DLD1 (cell line): ENCODE data around the gene CRYBG1.
"Not testable (repeated sequence)": the region's sequence is repeated elsewhere in the genome, so short reads cannot be mapped to it uniquely, and the experiment has no call there.

Experiments
- in situ Hi-C: cut with HindIII; loops from 2 replicates; pipeline ENCODE4 v1.10.0; 2017; ENCODE audit warnings: low sequenced_read_pairs

Gene CRYBG1

DNA sequence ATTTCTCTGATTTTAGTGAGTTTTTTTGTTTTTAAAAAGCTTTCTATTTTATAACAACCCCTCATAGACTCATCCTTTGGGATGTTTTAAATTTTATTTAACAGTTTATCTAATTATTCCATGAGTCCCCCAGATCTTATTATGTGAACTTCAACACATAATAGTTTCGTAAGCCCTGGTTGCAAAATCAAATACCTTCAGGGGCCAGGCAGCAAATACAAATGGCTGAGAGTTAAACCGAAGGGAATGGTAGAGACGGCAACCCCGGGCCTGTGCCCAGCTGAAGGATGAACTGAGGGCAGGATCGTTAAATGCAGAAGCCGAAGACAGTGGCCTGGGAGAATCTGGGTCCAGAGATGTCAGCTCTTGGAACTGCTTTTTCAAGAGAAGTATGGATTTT, 180.4 kb downstream of the CRYBG1 start:
- in situ Hi-C loops, result no loop called here

DNA sequence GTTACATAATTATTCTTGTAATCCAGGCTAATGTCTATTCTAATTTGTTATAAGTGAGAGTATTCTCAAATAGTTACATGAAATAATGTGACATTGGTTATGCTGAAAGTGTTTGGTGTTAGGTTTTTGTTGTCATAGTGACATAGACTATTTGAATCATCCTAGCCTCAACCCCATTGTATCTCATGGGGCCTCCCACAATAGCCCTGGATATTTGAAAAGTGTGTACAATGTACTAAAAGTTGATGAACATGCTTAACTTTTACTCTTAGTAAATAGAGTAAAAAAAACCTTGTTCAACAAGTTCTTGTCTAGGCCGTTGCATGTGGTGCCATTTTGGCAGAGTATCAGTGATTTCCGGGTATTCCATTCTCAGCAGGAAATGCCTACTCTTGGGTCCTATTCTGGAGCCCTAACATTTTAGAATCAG, 185.8 kb downstream of the CRYBG1 start:
- in situ Hi-C loops, result no loop called here

DNA sequence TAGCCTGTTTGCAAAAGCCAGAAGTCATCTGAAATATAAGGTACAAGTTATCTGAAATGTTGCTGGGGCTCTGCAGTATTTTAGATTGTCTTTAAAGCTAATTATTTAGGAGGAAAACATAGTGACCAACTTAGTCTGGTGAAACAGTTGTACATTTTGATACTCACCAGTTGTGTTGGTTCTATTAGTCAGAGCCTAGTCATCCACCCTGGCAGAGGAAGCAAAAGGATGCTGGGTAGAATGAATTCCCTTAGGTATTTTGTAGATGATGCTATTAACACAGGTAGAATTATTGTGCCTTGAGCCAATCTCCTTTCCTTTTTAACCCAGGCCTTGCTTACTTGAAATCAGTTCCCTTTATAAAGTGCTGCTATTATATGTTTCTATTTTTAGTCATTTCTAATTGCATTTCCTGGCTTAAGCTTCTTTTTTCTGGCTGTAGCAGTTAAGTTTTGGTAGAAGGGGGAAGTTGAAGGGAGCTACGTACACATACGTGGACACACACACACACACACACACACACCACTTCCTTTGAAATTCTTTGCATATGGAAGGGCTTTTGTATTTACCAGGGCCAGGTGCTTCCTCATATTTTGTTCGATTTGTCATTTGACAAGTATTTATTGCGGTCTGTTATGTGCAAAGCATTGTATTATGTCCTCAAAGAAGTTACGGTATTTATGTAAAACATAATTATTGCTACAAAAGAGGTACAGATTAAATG, 186.3 kb downstream of the CRYBG1 start:
- in situ Hi-C loops, result no loop called here

DNA sequence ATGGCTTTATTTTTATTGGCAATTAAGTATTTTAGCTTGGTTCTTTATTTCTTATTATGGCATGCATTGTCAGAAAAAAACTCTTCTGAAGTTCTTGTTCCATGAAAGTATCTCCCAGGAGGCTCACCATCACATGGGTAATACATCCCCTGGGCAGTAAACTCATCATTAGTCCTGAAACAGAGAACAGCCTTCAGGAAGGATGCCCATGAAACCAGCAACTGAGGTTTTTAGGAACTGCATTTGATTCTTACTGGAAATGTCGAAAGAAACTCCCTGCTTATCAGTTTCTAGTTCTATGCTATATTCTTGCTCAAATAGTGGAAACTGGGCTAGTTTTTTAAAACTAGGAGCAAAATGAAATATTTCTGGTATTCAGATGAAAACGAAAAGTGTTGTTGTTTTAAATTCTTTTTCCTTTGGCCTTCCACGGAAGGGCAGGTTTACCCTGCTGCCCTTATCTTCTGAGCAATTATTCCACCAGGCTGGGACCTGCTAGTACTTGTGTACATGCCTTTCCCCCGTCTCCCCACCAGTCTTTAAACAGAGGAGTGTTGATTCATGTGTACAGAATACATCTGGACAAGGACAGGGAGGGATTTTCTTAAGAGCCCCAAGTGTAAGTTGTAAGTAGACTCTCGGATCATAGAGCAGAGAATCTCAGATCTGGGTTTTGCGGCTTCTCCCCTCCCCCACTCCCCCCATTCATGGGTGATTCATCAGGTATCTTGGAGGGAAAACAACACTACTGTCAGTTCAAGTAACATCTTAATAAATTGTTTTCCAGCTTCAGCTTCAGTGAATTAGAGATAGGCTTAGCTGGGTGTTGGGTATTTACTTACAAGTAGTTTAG, 187.3 kb downstream of the CRYBG1 start:
- in situ Hi-C loops, result no loop called here

DNA sequence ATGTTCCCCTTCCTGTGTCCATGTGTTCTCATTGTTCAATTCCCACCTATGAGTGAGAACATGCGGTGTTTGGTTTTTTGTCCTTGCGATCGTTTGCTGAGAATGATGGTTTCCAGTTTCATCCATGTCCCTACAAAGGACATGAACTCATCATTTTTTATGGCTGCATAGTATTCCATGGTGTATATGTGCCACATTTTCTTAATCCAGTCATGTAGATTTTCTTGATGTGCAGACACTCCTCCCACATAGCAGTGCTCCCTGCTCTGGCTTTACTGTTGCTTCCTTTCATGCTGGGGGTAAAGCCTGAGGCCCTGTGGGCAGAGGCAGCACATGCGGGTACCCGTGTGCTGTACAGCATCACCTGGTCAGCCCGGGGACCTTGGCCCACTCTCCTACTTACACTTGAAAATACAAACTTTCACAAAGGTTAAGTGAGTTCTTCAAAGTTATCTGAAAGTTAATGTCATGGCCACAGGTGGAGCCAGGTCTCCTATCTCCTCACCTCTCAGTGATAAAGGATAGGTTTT, 188.5 kb downstream of the CRYBG1 start:
- in situ Hi-C loops, result not testable (repeated sequence)

DNA sequence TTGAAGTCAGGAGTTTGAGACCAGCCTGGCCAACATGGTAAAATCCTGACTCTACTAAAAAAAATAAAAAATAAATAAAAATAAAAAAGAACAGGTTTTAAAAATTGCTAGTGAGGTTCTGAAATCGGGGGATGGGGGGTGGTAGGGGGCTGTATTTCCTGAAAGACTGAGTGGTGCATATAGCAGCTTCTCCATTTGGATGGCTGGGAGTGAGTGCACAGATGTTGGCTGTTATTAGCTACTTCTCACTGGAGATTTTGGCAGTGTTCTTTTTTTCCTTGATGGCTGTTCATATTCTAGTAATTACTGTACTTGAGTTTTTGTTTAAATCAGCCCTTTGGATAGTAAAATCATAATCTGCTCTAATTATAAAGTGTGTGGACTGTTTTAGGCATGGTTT, 189.0 kb downstream of the CRYBG1 start:
- in situ Hi-C loops, result no loop called here

DNA sequence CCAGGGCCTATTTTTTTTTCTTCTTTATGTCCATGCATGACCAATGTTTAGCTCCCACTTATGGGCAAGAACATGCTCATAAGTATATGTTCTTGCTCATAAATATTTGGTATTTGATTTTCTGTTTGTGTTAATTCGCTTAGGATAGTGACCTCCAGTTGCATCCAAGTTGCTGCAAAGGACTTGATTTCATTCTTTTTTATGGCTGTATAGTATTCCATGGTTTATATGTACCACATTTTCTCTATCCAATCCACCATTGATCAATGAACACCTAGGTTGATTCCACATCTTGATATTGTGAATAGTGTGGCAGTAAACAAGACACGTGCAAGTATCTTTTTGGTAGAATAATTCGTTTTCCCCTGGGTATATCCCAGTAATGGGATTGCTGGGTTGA, 190.6 kb downstream of the CRYBG1 start:
- in situ Hi-C loops, result loop anchor here (25.0 kb wide), 1 partner anchor 114 kb away; no protein-coding TSS in a partner anchor

DNA sequence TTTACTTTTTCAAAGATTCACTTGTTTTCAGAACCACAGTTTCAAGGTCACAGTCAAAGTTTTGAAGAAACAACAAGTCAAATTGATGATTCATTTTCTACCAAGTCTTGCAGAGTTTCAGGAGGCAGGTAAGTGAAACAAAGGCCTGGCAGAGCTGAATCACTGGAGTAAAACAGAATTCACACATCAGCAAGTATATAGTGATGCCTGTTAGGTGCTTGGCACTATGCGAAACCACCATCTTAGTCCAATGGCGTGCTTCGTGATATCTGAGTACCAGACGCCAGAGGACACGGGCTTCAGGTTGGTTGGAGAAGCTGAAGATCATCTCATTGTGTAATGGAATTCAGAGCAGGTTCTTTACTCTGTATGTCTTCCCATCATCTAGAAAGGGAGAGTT, 192.9 kb downstream of the CRYBG1 start:
- in situ Hi-C loops, result loop anchor here (25.0 kb wide), 1 partner anchor 116 kb away; no protein-coding TSS in a partner anchor

DNA sequence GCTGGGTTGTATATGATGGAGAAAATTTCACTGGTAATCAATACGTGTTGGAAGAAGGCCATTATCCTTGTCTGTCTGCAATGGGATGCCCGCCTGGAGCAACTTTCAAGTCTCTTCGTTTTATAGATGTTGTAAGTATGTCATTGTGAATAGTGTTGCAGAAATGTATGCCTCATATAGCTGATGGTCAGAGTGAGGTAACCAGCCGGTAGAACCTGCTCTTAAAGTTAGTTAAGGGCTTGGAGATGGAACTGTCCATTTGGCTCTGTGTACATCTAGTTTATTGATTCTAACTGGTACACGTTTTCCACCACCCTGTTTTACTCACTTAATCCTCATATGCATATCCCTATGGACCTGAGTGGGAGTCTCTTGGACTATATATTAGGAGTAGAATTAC, 195.2 kb downstream of the CRYBG1 start:
- in situ Hi-C loops, result loop anchor here (25.0 kb wide), 1 partner anchor 118 kb away; no protein-coding TSS in a partner anchor

DNA sequence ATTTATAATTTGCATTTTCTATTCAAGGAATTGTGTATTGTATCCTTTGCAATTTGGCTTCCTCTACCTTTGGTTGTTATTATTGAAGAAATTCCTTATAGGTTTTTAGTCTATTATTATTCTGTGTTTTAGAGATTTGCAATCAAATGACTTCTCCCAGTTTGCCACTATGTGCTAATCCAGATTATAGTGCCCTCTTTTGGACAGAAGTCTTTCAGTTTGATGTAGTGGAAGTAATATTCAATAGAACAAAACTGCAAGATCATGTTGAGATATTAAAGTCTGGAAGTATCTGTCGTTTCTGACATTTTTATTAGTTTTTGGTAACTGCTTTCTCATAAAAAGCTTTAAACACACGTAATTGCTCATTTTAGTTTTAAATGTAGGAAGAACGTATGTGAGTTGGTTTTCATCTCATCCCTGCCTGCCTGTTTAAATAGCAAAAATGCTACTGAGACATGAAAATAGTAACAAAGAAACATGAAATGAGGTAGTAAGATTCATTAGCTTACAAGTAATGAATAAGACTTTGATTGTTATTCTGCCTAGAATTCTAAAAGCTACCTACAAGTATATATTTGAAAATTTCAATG, 195.9 kb downstream of the CRYBG1 start:
- in situ Hi-C loops, result loop anchor here (25.0 kb wide), 1 partner anchor 119 kb away; no protein-coding TSS in a partner anchor

DNA sequence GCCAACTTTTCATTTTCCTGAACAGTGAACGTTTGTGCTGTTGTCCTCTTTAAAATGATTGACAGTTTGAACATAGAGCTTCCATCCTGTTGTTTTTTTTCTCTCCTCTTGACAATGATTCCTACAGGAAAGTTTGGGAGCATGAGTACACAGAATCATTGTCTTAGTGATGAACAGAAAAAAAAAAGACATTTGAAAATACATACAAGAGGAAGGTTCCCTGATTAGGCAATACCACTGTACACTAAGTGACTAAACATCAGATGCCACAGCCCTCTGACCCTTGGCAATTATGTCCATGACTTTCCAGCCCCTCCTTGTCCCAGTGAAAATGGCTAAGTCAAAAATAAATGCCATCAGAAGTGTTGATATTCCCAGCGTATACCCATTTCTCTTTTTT, 197.3 kb downstream of the CRYBG1 start:
- in situ Hi-C loops, result loop anchor here (25.0 kb wide), 1 partner anchor 121 kb away; no protein-coding TSS in a partner anchor

DNA sequence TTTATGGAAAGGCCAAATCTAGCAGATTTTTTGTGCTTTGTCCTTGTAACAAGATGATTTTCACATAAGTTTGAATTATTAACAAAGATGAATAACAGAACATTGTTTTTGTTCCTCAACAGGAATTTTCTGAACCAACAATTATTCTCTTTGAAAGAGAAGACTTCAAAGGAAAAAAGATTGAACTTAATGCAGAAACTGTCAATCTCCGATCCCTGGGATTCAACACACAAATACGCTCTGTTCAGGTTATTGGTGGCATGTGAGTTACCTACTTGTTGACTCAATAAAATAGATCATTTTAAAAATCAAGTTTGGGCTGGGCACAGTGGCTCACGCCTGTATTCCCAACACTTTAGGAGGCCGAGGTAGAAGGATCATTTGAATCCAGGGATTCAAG, 197.8 kb downstream of the CRYBG1 start:
- in situ Hi-C loops, result loop anchor here (25.0 kb wide), 1 partner anchor 121 kb away; no protein-coding TSS in a partner anchor

DNA sequence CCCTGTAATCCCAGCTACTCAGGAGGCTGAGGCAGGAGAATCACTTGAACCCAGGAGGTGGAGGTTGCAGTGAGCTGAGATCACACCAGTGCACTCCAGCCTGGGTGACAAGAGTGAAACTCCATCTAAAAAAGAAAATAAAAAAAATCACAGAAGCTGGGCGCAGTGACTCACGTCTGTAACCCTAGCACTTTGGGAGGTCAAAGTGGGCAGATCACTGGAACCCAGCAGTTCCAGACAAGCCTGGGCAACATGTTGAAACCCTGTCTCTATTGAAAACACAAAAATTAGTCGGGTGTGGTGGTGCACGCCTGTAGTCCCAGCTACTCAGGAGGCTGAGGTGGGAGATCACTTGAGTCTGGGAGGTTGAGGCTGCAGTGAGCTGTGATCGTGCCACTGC, 199.1 kb downstream of the CRYBG1 start:
- in situ Hi-C loops, result loop anchor here (25.0 kb wide), 1 partner anchor 122 kb away; no protein-coding TSS in a partner anchor

DNA sequence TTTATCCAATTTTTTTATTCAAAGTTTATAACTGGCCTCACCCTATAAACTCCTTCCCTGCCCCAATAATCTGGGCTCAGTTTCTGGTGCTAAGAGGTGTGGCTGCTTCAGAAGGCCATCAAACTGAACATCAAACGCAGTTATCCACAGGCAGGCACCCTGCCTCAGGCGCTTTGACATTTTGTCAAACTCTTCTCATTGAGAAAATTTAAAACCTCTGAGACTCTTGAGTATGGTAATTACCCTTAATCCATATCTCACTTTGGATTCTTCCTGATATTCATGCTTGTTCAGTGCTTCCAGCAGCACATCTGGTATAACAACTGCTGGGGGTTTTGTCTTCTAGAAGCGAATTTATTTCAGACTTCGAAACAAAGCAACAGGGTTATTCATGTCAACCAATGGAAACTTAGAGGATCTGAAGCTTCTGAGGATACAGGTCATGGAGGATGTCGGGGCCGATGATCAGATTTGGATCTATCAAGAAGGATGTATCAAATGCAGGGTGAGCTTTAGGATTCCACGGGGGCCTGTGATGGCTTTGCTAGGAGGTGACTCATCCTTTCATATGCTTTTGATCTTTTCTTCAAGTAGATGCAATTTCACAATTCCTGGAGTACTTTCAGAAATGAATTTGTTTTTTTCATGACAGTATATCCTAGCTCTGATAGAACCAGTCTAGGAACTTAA, 200.6 kb downstream of the CRYBG1 start:
- in situ Hi-C loops, result loop anchor here (25.0 kb wide), 1 partner anchor 124 kb away; no protein-coding TSS in a partner anchor

DNA sequence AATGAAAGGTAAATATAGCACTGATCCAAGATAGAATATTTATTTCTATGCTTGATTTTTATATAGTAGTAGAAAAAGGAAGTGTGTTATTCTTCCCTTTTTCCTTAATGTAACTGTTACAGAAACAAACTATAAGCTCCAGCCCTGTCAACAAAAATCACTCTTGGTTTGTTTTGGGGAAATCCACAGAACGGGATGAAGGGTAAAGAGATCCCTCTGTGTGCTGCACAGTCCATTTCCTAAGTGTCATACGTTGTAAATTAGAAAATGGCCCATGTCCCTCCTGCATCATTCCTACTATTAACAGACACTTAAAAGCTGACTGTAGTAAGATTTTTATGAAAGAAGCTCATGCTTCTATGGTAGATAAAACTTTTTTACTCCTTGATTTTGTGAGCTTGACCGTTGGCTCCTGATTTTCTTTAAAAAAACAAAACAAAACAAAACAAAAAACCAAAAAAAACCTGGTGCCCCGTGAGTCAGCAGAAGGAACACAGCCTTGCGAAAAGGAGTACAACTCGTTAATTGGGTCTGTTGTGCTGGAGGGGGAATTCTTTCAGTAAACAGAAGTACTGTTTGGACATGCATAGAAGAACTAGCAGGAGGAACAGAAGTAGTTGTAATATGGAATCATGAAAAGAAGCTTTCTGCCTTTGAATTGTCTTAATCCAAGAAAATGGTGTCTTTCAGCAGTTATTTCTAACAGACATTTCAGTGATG, 201.3 kb downstream of the CRYBG1 start:
- in situ Hi-C loops, result loop anchor here (25.0 kb wide), 1 partner anchor 125 kb away; no protein-coding TSS in a partner anchor

DNA sequence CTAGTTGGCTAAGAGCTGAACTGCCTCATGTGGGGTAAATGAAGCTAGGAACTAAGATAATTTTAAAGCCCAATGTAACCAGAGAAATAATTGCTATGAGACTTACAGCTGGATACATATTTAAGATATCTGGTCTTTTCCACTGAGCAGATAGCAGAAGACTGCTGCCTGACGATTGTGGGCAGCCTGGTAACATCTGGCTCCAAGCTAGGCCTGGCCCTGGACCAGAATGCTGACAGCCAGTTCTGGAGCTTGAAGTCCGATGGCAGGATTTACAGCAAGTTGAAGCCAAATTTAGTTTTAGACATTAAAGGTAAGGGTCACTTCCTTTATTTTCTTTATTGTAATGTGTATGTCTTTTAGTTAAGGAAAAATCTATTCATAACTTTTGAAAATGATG, 203.1 kb downstream of the CRYBG1 start:
- in situ Hi-C loops, result loop anchor here (25.0 kb wide), 1 partner anchor 126 kb away; no protein-coding TSS in a partner anchor

DNA sequence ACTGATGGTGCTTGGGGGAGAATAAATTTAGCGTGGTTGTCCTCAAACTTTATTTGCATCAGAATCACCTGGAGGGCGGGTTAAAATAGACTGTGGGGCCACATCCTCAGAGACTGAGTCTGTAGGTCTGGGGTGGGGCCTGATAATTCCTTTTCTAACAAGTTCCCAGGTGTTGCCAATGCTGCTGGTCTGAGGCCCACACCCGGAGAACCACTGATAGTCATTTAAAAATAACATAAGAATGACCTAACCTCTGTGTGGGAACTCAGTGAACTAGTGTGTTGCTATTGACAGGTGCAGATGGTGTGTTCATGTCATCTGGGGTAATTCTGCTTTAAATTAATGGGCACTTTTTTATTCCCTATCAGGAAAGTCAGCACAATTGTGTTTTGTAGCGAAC, 204.0 kb downstream of the CRYBG1 start:
- in situ Hi-C loops, result loop anchor here (25.0 kb wide), 1 partner anchor 127 kb away; no protein-coding TSS in a partner anchor

DNA sequence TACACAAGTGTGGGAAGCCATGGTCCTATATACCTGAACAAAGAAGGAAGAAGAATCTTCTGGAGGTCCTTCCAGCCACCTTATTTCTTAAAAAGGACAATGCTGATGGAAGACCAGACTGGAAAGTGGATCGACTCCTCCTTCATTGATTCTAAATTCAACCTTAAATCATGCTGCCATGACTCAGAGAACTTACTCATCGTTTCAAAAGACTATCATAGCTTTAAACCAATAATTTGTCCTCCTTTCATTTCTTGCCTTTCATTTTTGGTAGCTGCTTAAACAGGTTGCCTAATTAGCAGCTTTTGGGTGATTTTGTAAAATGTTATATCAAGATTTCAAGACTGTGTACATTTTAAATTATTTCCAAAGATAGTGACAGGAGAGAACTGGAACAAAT, 208.0 kb downstream of the CRYBG1 start:
- in situ Hi-C loops, result loop anchor here (25.0 kb wide), 1 partner anchor 131 kb away; no protein-coding TSS in a partner anchor

DNA sequence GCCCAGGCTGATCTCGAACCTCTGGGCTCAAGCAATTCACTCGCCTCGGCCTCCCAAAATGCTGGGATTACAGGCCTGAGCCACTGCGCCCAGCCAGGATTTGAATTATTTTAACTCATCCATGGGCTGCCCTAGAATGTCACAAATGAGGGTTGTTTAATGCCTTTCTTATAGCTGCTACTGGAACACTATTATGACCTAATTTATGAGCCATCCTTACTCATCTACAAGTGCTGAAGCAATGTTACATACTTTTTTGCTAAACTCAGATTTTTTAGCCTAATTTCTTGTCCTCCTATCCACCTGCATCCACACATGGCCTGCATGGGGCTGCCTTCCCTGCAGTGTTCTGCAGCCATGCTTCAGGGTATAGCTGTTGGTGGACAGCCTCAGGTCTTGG, 208.9 kb downstream of the CRYBG1 start:
- in situ Hi-C loops, result loop anchor here (25.0 kb wide), 1 partner anchor 132 kb away; no protein-coding TSS in a partner anchor
